ENCODE measurements around the gene SPACDR.

DNA sequence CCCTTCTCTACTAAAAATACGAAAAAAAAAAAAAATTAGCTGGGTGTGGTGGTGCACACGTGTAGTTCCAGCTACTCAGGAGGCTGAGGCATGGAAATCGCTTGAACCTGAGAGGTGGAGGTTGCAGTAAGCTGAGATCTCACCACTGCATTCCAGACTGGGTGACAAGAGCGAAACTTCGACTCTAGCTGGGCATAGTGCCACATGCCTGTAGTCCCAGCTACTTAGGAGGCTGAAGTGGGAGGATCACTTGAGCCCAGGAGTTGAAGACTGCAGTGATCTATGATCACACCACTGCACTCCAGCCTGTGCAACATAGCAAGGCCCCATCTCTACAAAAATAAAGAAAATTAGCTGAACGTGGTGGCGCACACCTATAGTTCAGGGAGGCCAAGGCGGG lies 1.2 kb upstream of the SPACDR start:
- TF ChIP-seq, protein P1, sequence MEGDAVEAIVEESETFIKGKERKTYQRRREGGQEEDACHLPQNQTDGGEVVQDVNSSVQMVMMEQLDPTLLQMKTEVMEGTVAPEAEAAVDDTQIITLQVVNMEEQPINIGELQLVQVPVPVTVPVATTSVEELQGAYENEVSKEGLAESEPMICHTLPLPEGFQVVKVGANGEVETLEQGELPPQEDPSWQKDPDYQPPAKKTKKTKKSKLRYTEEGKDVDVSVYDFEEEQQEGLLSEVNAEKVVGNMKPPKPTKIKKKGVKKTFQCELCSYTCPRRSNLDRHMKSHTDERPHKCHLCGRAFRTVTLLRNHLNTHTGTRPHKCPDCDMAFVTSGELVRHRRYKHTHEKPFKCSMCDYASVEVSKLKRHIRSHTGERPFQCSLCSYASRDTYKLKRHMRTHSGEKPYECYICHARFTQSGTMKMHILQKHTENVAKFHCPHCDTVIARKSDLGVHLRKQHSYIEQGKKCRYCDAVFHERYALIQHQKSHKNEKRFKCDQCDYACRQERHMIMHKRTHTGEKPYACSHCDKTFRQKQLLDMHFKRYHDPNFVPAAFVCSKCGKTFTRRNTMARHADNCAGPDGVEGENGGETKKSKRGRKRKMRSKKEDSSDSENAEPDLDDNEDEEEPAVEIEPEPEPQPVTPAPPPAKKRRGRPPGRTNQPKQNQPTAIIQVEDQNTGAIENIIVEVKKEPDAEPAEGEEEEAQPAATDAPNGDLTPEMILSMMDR (IDR thresholded peaks at IDR 0.05; ENCODE audit: low read depth, low read length): no peak
- no peak for TF ChIP-seq EZH2phosphoT487 (IDR thresholded peaks at IDR 0.05; ENCODE audit: low read depth)

Measured in OCI-LY3 (cell line).